ENCODE results near the gene MIA.

Gene MIA

DNA sequence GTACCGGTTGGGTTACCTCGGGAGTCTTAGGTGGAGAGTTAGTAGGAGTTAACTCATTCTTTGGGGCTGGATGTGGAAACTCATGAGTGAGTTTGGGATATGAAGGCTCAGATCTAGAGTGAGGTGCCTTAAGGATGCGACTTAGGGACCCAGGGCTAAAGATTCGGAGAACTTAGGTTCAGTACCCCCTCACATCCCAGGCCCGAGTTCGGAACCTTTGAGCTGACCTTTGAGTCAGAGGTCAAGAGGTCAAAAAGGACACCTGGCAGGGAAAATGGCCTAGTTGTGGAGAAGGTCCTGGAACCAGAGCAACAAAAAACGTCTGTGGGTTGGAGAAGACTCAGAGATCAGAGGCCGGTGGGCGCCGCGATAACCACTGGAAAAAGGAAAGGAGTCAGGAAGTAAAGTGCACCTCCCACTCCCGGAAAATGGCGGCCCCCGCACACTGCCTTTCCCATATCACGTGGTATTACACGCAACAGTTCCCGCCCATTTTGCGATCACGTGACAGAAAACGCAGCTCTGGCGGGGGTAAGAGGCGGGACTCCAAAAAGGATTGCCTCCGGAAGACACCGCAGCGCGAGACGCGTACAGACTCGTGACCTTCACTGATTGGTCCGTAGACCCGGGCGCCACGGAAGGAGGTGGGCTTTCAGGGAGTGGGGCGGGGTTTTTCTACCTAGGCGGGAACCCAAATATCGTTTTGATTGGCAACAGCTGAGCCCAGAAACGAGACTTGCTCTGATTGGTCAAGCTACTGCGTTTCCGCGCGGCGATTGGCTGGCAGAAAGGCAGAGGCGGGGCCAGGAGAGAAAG lies 25.1 kb upstream of the MIA start, which contains the start of gene ACTMAP:
ACTMAP (minus strand) TSS at position 420 of the 816 bp plus-strand sequence. CDS start 674 bp downstream, outside the sequence.
- H4K20me1 ChIP-seq = peaks cover 29% of the 10 kb centered on the region
- peaks cover 58% of the 10 kb centered on the region for H3K4me1 ChIP-seq
- H3K4me2 ChIP-seq = peak within 1 kb of the TSS; percentile 91
- H3K9me3 ChIP-seq = no peaks in the 10 kb centered on the region
- TF ChIP-seq Cebpa-rat (IDR thresholded peaks at IDR 0.05) = no peak
- peak within 1 kb of the TSS; percentile 99 for H3K9ac ChIP-seq
- peaks cover 26% of the 10 kb centered on the region for H3K36me3 ChIP-seq
- no peaks in the 10 kb centered on the region for H3K27me3 ChIP-seq
- H3K4me3 ChIP-seq = peak within 1 kb of the TSS; percentile 88
- peak within 1 kb of the TSS; percentile 99 for H3K27ac ChIP-seq

DNA sequence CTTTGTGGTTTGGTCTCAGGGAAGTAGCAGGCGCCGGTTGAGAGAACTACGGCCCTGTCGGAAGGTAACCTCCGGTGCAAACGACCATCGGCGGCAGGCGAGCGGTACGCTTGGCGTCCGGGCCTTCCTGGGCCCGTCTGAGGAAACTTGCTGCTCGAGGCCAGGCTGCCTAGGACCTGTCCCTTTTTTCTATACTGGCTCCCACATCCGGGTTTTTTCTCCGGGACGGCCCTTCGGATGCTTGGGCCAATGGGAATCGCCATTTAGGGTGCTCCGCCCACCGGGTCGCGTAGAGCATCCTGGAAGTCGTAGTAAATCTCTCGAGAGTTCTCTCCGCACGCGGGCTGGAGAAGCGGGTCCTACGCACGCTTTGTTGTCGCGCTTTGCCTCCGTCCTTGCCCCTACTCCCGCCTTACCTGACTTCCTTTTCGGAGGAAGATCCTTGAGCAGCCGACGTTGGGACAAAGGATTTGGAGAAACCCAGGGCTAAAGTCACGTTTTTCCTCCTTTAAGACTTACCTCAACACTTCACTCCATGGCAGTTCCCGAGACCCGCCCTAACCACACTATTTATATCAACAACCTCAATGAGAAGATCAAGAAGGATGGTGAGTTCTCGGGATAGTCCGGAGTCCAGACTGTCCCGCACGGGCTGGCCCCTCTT lies 24.3 kb upstream of the MIA start, which contains the start of gene SNRPA:
SNRPA (plus strand) TSS at position 330 of the 664 bp plus-strand sequence; CDS start at position 536, 206 bp downstream.
- peaks cover 66% of the 10 kb centered on the region for H3K4me1 ChIP-seq
- no peaks in the 10 kb centered on the region for H3K27me3 ChIP-seq
- H3K36me3 ChIP-seq = peaks cover 34% of the 10 kb centered on the region
- H3K4me3 ChIP-seq = peak within 1 kb of the TSS; percentile 88
- peak within 1 kb of the TSS; percentile 91 for H3K4me2 ChIP-seq
- H3K9me3 ChIP-seq = no peaks in the 10 kb centered on the region
- H3K27ac ChIP-seq = peak within 1 kb of the TSS; percentile 99
- H4K20me1 ChIP-seq = peaks cover 36% of the 10 kb centered on the region
- H3K9ac ChIP-seq = peak within 1 kb of the TSS; percentile 99
- TF ChIP-seq Cebpa-rat (IDR thresholded peaks at IDR 0.05) = no peak

DNA sequence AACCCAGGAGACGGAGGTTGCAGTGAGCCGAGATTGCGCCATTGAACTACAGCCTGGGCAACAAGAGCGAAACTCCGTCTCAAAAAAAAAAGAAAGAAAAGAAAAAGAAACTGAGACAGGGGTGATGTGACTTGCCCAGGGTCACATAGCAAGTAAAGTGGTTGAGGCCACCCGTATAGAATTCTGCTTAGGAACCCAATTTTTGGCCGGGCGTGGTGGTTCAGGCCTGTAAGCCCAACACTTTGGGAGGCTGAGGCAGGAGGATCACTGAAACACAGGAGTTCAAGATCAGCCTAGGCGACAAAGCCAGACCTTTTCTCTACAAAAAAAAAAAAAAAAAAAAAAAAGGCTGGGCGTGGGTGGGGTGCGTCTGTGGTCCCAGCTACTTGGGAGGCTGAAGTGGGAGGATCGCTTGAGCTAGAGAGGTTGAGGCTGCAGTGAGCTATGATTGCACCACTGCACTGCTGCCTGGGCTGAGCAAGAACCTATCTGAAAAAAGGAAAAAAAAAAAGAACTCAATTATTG lies 23.0 kb upstream of the MIA start:
- Histone ChIP-seq H3K9ac (peak overlapping the region; percentile 99), H3K4me1 (peaks cover 74% of the 10 kb centered on the region), H3K27me3 (no peaks in the 10 kb centered on the region), H3K4me3 (peak overlapping the region; percentile 88), H3K27ac (peak overlapping the region; percentile 99), H4K20me1 (peaks cover 49% of the 10 kb centered on the region), H3K4me2 (peak overlapping the region; percentile 90), H3K36me3 (peaks cover 47% of the 10 kb centered on the region), H3K9me3 (no peaks in the 10 kb centered on the region)
- TF ChIP-seq Cebpa-rat (IDR thresholded peaks at IDR 0.05) = no peak

DNA sequence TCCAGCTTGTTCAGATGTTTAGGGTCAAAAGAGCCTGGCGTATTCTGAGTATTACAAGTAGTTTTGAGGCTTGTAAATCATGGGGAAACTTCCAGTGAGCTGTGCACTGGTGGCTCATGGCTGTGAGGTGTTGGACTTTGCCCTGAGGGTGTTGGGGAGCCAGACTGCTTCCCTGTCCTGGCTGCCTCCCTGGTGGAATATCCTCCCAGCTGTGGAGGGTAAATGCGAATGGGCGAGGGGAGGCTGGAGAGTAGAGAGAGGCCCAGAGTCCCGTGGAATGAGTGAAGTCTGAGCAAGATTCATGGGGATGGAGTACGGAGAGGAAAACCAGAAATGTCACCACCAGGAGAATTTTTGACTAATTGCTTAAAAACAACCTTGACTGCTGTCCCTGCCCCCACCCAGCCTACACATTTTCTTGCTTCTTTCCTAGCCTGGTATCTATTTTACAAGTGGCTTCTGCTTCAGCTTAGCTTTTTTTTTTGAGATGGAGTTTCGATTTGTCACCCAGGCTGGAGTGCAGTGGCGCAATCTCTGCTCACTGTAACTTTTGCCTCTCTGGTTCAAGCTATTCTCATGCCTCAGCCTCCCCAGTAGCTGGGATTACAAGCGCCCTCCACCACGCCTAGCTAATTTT lies 20.6 kb upstream of the MIA start:
- Histone ChIP-seq H3K9ac (peak overlapping the region; percentile 39), H3K27me3 (no peaks in the 10 kb centered on the region), H3K27ac (peak overlapping the region; percentile 7; the same call in 1 of the 2 replicates)

DNA sequence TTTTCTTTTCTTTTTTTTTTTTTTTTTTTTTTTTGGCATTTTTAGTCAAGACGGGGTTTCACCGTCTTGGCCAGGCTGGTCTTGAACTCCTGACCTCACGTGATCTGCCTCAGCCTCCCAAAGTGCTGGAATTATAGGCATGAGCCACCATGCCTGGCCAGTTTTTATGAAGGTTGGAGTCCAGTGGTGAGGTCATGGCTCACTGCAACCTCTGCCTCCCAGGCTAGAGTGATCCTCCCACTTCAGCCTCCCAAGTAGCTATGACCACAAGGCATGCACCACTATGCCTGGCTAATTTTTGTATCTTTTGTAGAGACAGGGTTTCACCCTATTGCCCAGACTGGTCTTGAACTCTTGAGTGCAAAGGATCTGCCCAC lies 20.1 kb upstream of the MIA start:
- peaks cover 76% of the 10 kb centered on the region for H3K36me3 ChIP-seq
- H3K27ac ChIP-seq = peak overlapping the region; percentile 7; the same call in 1 of the 2 replicates
- H3K27me3 ChIP-seq = no peaks in the 10 kb centered on the region
- peak overlapping the region; percentile 47 for H3K4me2 ChIP-seq
- H3K9ac ChIP-seq = no peak overlapping the region
- H3K9me3 ChIP-seq = no peaks in the 10 kb centered on the region
- H3K4me1 ChIP-seq = peaks cover 50% of the 10 kb centered on the region
- no peak for TF ChIP-seq Cebpa-rat (IDR thresholded peaks at IDR 0.05)
- peak overlapping the region; percentile 11; the same call in 1 of the 2 replicates for H3K4me3 ChIP-seq
- H4K20me1 ChIP-seq = peaks cover 78% of the 10 kb centered on the region

More for the DNA sequence above, 20.6 kb upstream of the MIA start:
- peak overlapping the region; percentile 11; the same call in 1 of the 2 replicates for H3K4me3 ChIP-seq
- H3K9me3 ChIP-seq = no peaks in the 10 kb centered on the region
- peaks cover 71% of the 10 kb centered on the region for H3K36me3 ChIP-seq
- no peak for TF ChIP-seq Cebpa-rat (IDR thresholded peaks at IDR 0.05)
- H3K4me2 ChIP-seq = peak overlapping the region; percentile 47
- H3K4me1 ChIP-seq = peaks cover 55% of the 10 kb centered on the region
- peaks cover 73% of the 10 kb centered on the region for H4K20me1 ChIP-seq

DNA sequence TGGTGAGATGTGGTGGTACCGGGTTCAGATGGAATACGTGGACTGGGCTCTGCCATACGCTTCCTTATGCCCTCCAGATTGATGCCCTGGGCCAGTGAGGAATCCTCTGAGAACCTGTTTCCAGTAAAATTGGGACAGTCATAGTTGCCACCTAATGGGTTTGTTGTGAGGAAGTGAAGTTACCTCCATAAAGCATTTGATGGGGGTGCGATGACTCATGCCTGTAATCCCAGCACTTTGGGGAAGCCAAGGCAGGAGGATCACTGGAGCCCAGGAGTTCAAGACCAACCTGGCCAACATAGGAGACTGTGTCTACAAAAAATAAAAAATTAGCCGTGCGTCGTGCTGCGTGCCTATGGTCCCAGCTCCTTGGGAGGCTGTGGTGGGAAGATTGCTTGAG lies 19.5 kb upstream of the MIA start:
- no peak overlapping the region for H3K4me3 ChIP-seq
- H3K27me3 ChIP-seq = no peaks in the 10 kb centered on the region
- H3K9me3 ChIP-seq = no peaks in the 10 kb centered on the region
- no peak overlapping the region for H3K27ac ChIP-seq
- peaks cover 50% of the 10 kb centered on the region for H3K4me1 ChIP-seq
- peaks cover 84% of the 10 kb centered on the region for H4K20me1 ChIP-seq
- peak overlapping the region; percentile 47 for H3K4me2 ChIP-seq
- TF ChIP-seq Cebpa-rat (IDR thresholded peaks at IDR 0.05) = no peak
- H3K36me3 ChIP-seq = peaks cover 82% of the 10 kb centered on the region
- H3K9ac ChIP-seq = peak overlapping the region; percentile 58; the same call in 1 of the 2 replicates

DNA sequence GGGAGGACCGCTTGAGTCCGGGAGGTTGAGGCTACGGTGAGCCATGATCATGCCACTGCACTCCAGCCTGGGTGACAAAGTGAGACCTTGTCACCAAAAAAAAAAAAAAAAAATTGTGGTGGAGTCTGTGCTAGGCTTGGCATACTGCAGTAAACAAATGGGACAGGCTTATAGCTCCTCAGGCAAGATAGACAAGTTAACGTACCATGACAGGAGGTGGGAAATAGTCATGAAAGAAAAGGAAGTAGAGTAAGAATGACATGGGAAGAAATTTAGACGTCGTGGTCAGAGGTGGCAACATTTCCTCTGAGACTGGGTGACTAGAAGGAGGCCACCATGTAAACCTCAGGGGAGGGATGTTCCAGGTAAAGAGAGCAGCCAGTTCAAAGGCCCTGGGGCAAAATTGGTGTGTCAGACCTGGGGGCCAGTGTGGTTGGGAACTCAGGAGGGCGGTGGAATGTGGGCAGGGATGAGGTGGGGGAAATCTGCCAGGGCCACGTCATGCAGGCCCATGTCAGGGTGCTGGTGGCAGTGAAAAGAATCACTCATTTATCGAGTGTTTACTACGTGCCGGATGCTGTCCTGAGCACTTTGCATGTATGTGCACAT lies 18.7 kb upstream of the MIA start:
- no peaks in the 10 kb centered on the region for H3K9me3 ChIP-seq
- H3K4me2 ChIP-seq = peak overlapping the region; percentile 47
- H3K4me3 ChIP-seq = no peak overlapping the region
- no peak for TF ChIP-seq Cebpa-rat (IDR thresholded peaks at IDR 0.05)
- peaks cover 90% of the 10 kb centered on the region for H3K36me3 ChIP-seq
- H3K27ac ChIP-seq = no peak overlapping the region
- no peaks in the 10 kb centered on the region for H3K27me3 ChIP-seq
- peaks cover 53% of the 10 kb centered on the region for H3K4me1 ChIP-seq
- H4K20me1 ChIP-seq = peaks cover 92% of the 10 kb centered on the region
- peak overlapping the region; percentile 58; the same call in 1 of the 2 replicates for H3K9ac ChIP-seq

DNA sequence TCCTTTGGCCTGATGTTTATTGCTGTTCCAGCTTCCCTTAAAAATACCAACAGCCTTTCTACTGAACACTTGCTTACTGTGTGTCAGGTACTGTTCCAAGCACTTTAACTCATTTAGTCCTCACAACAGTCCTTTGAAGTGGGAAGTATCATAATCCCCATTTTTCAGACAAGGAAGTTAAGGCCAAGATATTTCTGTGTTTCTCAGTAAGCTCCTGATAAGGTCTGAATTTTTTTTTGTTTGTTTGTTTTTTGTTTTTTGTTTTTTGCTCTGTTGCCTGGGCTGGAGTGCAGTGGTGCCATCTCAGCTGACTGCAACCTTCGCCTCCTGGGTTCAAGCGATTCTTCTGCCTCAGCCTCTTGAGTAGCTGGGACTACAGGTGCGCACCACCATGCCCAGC lies 16.8 kb upstream of the MIA start:
- H3K36me3 ChIP-seq = peaks cover 100% of the 10 kb centered on the region
- no peaks in the 10 kb centered on the region for H3K9me3 ChIP-seq
- no peak overlapping the region for H3K9ac ChIP-seq
- TF ChIP-seq Cebpa-rat (IDR thresholded peaks at IDR 0.05) = no peak
- peaks cover 100% of the 10 kb centered on the region for H4K20me1 ChIP-seq
- H3K4me1 ChIP-seq = peaks cover 51% of the 10 kb centered on the region
- no peak overlapping the region for H3K4me3 ChIP-seq
- H3K4me2 ChIP-seq = no peak overlapping the region
- no peak overlapping the region for H3K27ac ChIP-seq
- H3K27me3 ChIP-seq = no peaks in the 10 kb centered on the region

DNA sequence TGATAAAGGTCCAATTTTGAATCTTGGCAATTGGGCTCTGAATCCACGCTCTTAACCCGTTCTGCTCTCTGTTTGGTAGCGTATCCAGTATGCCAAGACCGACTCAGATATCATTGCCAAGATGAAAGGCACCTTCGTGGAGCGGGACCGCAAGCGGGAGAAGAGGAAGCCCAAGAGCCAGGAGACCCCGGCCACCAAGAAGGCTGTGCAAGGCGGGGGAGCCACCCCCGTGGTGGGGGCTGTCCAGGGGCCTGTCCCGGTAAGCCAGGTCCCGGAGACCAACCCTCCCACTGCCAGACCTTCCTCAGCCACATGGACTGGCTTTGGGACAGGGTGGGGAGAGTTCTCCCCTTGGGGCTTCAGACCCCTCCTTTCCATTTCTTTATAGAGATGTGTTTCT lies 16.0 kb upstream of the MIA start:
- Histone ChIP-seq H4K20me1 (peaks cover 100% of the 10 kb centered on the region), H3K27ac (no peak overlapping the region), H3K4me1 (peaks cover 42% of the 10 kb centered on the region), H3K36me3 (peaks cover 100% of the 10 kb centered on the region), H3K9me3 (no peaks in the 10 kb centered on the region), H3K9ac (no peak overlapping the region), H3K4me3 (no peak overlapping the region), H3K4me2 (no peak overlapping the region), H3K27me3 (no peaks in the 10 kb centered on the region)
- TF ChIP-seq Cebpa-rat (IDR thresholded peaks at IDR 0.05) = no peak

All from BLaER1 (cell line).